GM19035 (cell line): Measurements from ENCODE around the gene DPM1.

Experiments
- ATAC-seq: cut with Tn5 transposase; IDR thresholded peaks from one replicate; pipeline ENCODE4 v1.9.1; 2021; ENCODE audit not compliant: unreplicated experiment

Gene DPM1

GRCh38 chr20:50900261-50900660 lies 58.1 kb downstream of the DPM1 start:
- ATAC-seq: no peak

GRCh38 chr20:50898475-50898874 lies 59.9 kb downstream of the DPM1 start:
- no peak for ATAC-seq

- no peak for ATAC-seq
These were observed 63.1 kb downstream of the DPM1 start for GRCh38 chr20:50895111-50895830.

- ATAC-seq: no peak
These were observed 64.7 kb downstream of the DPM1 start for GRCh38 chr20:50893620-50894019.

- ATAC-seq: no peak
These were observed 65.9 kb downstream of the DPM1 start for GRCh38 chr20:50892394-50892793.

- no peak for ATAC-seq
These were observed 67.2 kb downstream of the DPM1 start for GRCh38 chr20:50891138-50891537.

GRCh38 chr20:50887576-50887975 lies 70.8 kb downstream of the DPM1 start:
- ATAC-seq: no peak

- ATAC-seq: no peak
These were observed 72.0 kb downstream of the DPM1 start for GRCh38 chr20:50886184-50886790.

- ATAC-seq: no peak
These were observed 72.6 kb downstream of the DPM1 start for GRCh38 chr20:50885781-50886180.

- ATAC-seq: no peak
These were observed 73.3 kb downstream of the DPM1 start for GRCh38 chr20:50885068-50885467.
